ENCODE results near the gene S100A13. TPM values are rescaled to one million over a fixed set of nuclear protein-coding genes. Genes with fewer than 3 reads are reported as not detected.
"Not testable (repeated sequence)": the region's sequence is repeated elsewhere in the genome, so short reads cannot be mapped to it uniquely, and the experiment has no call there.

The S100A13 gene
- total RNA-seq, 4 donors from 2014 or later: 28.0 to 55.4 (median 43.1) TPM

DNA sequence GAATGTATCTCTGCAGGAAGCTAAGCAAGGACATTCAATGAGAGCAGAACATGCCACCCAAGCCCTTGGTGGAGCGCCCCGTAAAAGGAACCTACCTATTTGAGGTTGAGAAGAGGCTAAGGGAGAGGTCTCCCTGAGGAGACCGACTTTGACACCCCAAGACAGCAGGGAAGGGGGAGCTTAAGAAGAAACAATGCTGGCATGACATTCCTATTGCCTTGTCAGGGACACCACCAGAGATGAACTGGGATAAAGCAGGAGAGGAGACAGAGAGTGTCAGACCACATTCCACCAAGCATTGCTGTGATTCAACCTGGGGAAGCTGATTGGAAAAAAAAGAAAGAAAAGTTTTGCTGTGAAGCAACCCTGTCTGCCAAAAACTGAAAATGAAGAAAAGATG is 48.4 kb downstream of the S100A13 start:
- no peaks in the 10 kb centered on the region for H3K9me3 ChIP-seq
- 87% methylated on average over 3 of the region's 3 CpGs for WGBS
- H3K27ac ChIP-seq: no peak overlapping the region
- H3K27me3 ChIP-seq: no peaks in the 10 kb centered on the region
- TF ChIP-seq, protein P1, sequence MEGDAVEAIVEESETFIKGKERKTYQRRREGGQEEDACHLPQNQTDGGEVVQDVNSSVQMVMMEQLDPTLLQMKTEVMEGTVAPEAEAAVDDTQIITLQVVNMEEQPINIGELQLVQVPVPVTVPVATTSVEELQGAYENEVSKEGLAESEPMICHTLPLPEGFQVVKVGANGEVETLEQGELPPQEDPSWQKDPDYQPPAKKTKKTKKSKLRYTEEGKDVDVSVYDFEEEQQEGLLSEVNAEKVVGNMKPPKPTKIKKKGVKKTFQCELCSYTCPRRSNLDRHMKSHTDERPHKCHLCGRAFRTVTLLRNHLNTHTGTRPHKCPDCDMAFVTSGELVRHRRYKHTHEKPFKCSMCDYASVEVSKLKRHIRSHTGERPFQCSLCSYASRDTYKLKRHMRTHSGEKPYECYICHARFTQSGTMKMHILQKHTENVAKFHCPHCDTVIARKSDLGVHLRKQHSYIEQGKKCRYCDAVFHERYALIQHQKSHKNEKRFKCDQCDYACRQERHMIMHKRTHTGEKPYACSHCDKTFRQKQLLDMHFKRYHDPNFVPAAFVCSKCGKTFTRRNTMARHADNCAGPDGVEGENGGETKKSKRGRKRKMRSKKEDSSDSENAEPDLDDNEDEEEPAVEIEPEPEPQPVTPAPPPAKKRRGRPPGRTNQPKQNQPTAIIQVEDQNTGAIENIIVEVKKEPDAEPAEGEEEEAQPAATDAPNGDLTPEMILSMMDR (IDR thresholded peaks at IDR 0.05): no peak
- TF ChIP-seq POLR2A (IDR thresholded peaks at IDR 0.05): no peak
- no peak for TF ChIP-seq POLR2AphosphoS5 (IDR thresholded peaks at IDR 0.05)
- TF ChIP-seq EP300 (IDR thresholded peaks at IDR 0.05): no peak
- peaks cover 10% of the 10 kb centered on the region for H3K4me1 ChIP-seq
- no peak overlapping the region for H3K4me3 ChIP-seq
- no peak for DNase-seq (ENCODE audit: low spot score in 2 of 2)
- H3K36me3 ChIP-seq: no peaks in the 10 kb centered on the region

DNA sequence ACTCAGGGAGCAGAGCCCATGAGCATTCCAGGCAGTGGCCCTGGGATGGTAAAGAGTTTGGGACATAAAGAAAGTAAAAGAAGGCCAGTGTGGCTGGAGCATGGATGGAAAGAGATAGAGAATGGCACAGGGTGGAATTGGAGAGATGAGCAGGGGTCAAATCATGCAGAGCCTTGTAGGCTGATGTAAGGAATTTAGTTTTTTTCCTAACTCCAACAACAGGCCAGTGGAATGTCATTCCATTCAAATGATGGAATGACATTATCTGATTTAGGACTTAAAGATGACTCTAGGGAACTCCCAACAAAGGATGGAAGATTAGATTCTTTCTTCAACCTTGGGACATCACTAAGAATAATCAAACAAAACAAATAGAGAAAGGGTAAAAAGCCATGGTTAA is 48.8 kb downstream of the S100A13 start:
- H3K4me3 ChIP-seq: no peak overlapping the region
- no peak for DNase-seq (ENCODE audit: low spot score in 2 of 2)
- no peaks in the 10 kb centered on the region for H3K36me3 ChIP-seq
- no peaks in the 10 kb centered on the region for H3K9me3 ChIP-seq
- peaks cover 11% of the 10 kb centered on the region for H3K4me1 ChIP-seq
- no peak for TF ChIP-seq POLR2A (IDR thresholded peaks at IDR 0.05)
- TF ChIP-seq, protein P1 (IDR thresholded peaks at IDR 0.05): no peak
- no peak for TF ChIP-seq POLR2AphosphoS5 (IDR thresholded peaks at IDR 0.05)
- no peak for TF ChIP-seq EP300 (IDR thresholded peaks at IDR 0.05)
- no peak overlapping the region for H3K27ac ChIP-seq
- H3K27me3 ChIP-seq: no peaks in the 10 kb centered on the region

DNA sequence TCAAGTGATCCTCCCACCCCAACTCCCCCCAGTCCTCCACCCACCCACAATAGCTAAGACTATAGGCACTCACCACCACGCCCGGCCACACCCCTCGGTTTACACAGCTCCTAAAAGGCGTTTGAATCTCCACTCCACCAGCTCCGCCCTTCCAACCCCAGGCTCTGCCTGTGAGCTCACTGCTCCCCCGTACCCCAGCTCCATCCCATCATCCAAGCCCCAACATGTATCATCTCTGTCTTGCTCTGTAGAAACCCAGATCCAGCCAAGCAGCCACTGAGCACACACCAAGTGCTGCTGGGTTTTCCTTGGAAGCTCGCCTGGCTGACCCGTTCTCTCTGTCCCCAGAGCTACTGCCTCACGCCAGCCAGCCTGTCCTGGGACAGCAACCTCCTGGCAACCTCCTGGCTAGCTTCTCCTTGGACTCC is 49.7 kb downstream of the S100A13 start:
- Histone ChIP-seq H3K36me3 (no peaks in the 10 kb centered on the region), H3K4me1 (peaks cover 18% of the 10 kb centered on the region), H3K27me3 (no peaks in the 10 kb centered on the region), H3K4me3 (no peak overlapping the region), H3K27ac (no peak overlapping the region), H3K9me3 (no peaks in the 10 kb centered on the region)
- TF ChIP-seq, protein P1 (IDR thresholded peaks at IDR 0.05): no peak
- TF ChIP-seq POLR2A (IDR thresholded peaks at IDR 0.05): no peak
- no peak for TF ChIP-seq POLR2AphosphoS5 (IDR thresholded peaks at IDR 0.05)
- no peak for TF ChIP-seq EP300 (IDR thresholded peaks at IDR 0.05)
- no peak for DNase-seq (ENCODE audit: low spot score in 2 of 2)
- 52% methylated on average over 9 of the region's 9 CpGs for WGBS

DNA sequence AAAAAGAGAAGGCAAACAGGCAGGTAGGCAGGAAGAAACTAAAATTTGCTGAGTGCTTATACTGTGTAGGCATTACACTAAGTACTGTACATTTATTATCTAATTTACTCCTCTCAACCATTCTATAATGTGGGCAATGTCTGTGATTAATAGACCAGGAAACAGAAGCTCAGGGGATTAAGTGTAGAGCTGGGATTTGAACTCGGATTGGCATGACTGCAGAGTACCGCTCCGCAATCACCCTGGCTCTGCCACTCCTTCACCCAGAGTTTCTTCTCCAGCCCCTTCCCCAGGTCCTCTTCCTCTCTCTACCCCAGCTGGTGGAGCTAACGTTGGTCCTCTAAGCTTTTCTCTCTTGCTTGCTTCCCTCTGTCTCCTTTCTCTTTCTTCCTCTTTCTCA is 50.2 kb downstream of the S100A13 start:
- Histone ChIP-seq H3K4me1 (peaks cover 23% of the 10 kb centered on the region), H3K4me3 (no peak overlapping the region), H3K36me3 (no peaks in the 10 kb centered on the region), H3K27me3 (no peaks in the 10 kb centered on the region), H3K27ac (no peak overlapping the region), H3K9me3 (no peaks in the 10 kb centered on the region)
- no peak for TF ChIP-seq POLR2AphosphoS5 (IDR thresholded peaks at IDR 0.05)
- no peak for TF ChIP-seq EP300 (IDR thresholded peaks at IDR 0.05)
- TF ChIP-seq, protein P1 (IDR thresholded peaks at IDR 0.05): no peak
- TF ChIP-seq POLR2A (IDR thresholded peaks at IDR 0.05): no peak
- 56% methylated on average over 4 of the region's 4 CpGs for WGBS
- DNase-seq (ENCODE audit: low spot score in 2 of 2): no peak

DNA sequence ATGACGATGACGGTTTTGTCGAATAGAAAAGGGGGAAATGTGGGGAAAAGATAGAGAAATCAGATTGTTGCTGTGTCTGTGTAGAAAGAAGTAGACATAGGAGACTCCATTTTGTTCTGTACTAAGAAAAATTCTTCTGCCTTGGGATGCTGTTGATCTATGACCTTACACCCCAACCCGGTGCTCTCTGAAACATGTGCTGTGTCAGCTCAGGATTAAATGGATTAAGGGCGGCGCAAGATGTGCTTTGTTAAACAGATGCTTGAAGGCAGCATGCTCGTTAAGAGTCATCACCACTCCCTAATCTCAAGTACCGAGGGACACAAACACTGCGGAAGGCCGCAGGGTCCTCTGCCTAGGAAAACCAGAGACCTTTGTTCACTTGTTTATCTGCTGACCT is 51.8 kb downstream of the S100A13 start:
- DNase-seq (ENCODE audit: low spot score in 2 of 2); H3K9me3 ChIP-seq; H3K36me3 ChIP-seq; H3K27me3 ChIP-seq; H3K4me3 ChIP-seq; H3K27ac ChIP-seq: not testable (repeated sequence)
- peaks cover 27% of the 10 kb centered on the region for H3K4me1 ChIP-seq
- 92% methylated on average over 10 of the region's 10 CpGs for WGBS

DNA sequence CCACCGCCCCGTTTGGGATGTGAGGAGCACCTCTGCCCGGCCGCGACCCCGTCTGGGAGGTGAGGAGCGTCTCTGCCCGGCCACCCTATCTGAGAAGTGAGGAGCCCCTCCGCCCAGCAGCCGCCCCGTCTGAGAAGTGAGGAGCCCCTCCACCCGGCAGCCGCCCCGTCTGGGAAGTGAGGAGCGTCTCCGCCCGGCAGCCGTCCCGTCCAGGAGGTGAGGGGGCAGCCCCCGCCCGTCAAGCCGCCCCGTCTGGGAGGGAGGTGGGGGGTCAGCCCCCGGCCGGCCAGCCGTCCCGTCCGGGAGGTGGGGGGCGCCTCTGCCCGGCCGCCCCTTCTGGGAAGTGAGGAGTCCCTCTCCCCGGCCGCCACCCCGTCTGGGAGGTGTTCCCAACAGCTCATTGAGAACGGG is 52.2 kb downstream of the S100A13 start:
- not testable (repeated sequence) for H3K36me3 ChIP-seq; H3K27me3 ChIP-seq; DNase-seq (ENCODE audit: low spot score in 2 of 2); H3K9me3 ChIP-seq; H3K4me3 ChIP-seq; H3K27ac ChIP-seq
- WGBS: 94% methylated on average over 6 of the region's 35 CpGs
- H3K4me1 ChIP-seq: peaks cover 27% of the 10 kb centered on the region

Data from suprapubic skin (tissue), 4 donors.